GM04504 (cell line): ENCODE data around the gene PMS1.
A peak's percentile ranks its signal among the peaks of the same experiment; 100 is the strongest.
"Not testable (repeated sequence)": the region's sequence is repeated elsewhere in the genome, so short reads cannot be mapped to it uniquely, and the experiment has no call there.

Source experiments
- DNase-seq: peaks from one replicate; pipeline ENCODE4 v3.0.0-alpha.2; 2012; ENCODE audit warnings: low read depth

Gene PMS1

DNA sequence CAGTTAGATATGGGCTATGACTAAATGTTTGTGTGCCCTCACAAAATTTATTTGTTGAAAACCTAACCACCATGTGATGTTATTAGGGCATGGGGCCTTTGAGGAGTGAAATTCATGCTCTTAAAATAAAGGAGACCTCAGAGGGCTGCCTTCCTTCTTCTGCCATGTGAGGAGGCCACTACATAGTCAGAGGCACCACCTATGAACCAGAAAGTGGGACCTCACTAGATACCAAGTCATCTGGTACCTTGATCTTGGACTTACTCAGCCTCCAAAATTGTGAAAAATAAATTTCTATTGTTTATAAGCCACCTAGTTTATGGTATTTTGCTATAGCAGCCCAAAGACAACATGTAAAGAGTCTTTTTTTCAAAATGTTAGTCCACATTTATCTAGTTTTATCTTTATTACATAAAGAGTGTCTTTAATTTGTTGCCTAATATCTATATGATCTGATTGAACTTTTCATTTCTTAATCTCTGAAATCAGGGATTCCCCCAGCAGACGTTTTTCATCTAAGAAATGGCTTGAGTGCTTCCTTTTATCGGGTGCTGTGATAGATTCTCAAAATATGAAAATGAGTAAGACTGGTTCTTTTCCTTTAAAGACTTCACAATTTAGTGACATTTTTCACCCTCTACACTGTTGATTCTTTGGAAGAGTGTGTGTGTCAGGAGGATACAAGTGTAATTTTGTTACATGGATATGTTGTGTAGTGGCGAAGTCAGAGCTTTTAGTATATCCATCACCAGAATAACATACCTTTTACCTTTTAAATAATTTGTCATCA lies 34.2 kb downstream of the PMS1 start:
- DNase-seq: no peak

DNA sequence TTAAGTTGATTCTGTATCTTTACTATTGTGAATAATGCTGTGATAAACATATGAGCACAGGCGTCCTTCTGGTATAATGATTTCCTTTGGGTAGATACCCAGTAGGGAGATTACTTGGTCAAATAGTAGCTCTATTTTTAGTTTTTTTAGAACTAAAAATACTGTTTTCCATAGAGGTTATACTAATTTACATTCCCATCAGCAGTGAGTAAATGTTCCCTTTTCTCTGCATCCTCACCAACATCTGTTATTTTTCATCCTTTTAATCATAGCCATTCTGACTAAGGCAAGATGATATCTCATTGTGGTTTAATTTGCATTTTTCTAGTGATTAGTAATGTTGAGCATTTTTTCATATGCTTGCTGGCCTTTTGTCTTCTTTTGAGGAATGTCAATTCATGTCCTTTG lies 35.1 kb downstream of the PMS1 start:
- DNase-seq: no peak

DNA sequence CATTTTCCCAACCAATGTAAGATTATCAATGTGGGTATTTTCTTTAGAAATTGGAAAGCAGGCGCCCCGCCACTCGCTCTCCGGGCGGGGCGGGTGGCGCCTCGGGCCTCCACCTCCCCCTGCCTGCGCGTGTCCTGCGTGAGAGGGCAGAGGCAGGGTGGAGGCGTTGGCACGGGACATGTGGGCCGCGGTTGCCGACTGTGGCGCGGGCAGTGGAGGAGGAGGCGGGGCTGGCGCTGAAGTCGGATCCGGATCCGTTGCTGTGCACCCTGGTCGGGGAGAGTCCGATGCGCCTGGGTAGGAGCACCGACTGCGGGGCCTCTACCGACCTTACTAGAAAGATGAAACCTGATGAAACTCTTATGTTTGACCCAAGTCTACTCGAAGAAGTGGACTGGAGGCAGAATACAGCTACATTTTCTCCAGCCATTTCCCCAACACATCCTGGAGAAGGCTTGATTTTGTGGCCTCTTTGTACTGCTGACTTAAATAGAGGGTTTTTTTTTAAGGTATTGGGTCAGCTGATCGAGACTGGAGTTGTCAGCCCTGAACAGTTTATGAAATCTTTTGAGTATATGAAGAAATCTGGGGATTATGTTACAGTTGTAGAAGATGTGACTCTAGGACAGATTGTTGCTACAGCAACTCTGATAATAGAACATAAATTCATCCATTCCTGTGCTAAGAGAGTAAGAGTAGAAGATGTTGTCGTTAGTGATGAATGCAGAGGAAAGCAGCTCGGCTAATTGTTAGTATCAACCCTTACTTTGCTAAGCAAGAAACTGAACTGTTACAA lies 37.9 kb downstream of the PMS1 start:
- DNase-seq: no peak

DNA sequence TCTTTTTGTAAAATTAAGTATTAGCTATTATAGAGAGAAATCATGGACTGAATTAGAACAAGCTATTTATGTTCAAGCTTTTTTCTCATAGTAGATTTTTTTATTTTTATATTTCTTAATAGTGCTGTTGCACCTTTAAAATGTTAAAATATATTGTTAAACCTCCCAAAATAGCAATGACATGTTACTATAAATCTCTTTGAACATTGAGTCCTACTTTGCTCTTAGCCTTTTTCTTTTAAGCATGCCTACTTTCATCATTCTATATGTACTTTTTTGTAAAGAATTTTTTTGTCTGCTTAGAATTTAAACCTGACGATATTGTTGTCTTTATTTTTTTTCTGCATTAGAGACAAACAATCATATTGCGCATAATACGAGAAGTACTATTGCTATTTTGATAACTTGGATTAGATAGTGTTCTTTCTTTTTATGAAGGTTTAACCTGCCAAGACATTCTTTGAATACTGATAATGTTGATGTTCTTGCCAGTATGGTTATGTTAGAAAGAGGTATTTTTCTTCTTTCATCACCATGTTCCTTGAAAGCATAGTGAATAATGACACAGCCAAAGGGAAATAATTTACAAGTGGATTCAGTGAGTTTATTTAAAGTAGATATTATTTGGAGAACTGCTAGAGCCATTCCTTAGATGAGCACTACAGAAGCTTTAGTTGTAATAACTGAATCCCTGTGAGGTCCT lies 40.6 kb downstream of the PMS1 start:
- no peak for DNase-seq

DNA sequence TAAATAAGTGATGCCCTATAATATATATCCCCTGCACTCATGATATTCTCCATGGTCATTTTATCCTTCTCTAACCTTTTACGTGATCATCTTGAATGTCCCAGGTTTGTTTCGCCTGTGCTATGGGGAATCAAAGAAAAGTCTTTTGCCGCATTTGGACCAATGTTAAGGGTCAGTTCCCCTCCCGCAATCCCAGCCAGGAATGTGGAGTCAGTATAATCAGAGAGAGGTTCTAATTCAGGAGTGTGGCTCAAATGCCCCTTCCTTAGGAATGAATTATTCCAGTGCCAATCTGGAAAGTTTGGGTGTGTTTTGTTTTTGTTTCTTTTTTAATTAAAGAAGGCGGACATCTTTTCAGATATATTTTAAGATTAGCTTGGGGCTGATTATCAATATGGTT lies 41.8 kb downstream of the PMS1 start:
- no peak for DNase-seq

DNA sequence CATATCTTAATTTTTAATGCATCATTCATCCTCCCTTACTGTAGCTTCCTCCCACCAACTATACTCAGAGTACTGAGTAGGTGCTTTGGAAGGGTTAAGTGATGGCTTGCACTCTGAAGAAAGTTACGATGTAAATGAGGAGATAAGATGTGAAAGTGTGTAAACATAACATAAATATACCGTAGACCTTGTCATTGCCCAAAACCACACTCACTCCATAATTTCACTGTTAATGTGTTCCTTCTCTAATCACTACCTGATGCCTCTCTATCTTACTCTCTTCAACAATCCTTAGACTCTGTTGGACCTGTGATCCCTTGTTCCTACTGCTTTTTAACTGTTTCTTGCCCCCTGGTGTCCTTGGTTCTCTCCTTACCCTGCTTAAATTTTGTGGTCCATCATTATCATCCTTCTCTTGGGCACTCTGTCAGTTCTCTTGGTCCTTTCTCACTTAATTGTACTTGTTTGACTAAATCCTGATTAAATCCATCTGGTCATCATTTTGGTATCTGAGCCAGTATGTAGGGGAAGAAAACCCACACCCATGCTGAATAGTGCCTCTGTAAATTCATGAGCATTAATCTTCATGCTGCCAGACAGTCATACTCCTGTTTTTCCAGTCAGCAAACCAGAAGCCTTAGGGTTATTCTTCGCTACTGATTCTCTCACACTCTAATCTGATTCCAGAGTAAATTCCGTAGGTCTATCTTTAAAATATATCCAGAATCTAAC lies 45.0 kb downstream of the PMS1 start:
- DNase-seq: peak; percentile 45

DNA sequence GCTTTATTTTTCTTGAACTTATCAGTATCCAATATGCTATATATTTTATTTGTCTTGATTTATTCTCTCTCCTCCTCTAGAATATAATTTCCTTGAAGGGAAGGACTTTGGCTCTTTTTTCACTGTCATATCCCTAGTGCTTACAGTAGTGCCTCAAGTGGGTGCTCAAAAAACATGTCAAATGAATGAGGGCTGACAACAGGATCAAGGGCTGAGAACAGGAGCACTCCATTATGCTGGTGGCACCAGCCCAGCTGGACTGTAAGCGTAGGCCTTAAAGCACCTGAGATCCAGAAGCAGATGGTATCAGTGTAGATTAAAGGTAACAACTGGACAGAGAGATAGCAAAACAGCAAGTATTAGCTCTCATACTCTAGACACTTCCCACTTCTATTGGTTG lies 46.3 kb downstream of the PMS1 start:
- DNase-seq: no peak

DNA sequence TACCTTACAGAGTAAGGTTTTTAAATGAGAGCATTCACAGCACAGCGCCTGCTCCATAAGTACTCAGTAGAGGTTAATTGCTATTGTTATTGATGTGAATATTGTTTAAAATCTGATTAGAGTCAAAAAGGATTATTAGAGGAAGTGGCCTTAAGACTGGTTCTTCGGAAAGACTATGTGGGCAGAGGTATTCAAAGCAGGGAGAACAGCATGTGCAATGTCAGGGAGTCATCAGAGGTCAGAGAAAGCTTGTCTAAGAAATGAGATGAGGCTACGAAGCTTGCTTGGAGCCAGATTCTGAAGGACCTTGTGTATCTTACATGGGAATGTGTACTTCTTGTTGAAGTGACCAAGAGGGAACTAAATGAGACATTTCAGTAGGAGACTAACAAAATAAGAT lies 49.8 kb downstream of the PMS1 start:
- no peak for DNase-seq

DNA sequence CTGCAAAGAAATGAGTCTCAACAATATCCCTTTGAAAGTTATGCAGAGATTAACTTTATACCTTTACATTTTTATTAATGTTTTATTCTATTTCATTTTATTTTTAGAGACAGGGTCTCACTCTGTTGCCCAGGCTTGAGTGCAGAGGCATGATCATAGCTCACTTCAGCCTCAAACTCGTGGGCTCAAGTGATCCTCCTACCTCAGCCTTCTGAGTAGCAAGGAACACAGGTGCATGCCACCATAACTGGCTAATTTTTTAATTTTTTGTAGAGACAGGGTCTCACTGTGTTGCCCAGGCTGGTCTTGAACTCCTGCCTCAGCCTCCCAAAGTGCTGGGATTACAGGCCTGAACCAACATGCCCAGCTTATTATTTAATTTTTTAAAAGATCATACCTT lies 50.4 kb downstream of the PMS1 start:
- DNase-seq: not testable (repeated sequence)

DNA sequence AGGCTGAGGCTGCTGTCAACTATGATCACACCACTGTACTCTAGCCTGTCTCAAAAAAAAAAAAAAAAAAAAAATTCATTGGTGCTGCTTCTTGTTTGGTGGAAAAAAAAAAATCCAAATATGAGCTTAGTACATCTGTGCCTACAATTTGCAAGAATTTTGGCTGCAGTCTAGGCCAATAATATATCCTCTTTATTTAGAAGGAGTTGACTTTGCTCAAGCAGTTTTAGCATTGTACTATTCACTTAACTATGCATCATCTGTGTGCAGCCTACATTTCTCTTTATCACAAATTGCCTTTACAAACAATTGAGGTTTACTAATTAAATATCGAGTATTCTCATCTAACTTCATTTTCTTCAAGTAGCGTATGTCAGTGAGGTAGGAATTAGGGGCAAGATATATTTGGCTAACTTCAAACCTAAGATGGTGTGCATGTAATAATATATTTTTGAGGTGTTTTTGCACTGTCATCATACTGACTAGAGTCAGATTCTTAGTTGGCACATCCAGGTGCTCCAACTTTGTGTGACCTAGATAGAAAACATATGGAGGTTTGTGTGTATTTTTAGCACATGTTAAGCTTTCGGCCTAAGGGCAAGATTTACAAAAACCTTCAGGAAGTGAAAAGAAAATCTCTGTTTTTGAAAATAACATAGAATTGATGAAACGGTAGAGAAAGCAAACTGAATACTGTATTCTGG lies 51.8 kb downstream of the PMS1 start:
- no peak for DNase-seq

DNA sequence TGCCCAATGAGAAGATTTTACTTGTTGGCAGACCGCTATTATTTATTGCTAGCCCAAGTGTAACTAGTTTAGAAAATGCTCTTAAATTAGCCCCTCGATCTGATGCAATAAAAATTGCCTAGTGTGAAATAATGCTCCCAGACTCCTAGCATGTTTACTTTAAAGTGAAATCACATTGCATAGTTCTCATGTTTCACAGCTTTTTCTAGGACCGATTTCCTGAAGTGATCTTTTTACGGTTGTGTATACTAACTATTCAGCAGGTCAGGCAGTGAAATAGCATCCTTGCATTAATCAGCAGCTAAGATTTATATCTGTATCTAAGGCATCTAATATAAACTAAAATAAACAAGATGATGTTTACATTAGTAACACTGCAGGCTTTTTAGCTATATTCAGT lies 52.4 kb downstream of the PMS1 start:
- peak; percentile 79 for DNase-seq

DNA sequence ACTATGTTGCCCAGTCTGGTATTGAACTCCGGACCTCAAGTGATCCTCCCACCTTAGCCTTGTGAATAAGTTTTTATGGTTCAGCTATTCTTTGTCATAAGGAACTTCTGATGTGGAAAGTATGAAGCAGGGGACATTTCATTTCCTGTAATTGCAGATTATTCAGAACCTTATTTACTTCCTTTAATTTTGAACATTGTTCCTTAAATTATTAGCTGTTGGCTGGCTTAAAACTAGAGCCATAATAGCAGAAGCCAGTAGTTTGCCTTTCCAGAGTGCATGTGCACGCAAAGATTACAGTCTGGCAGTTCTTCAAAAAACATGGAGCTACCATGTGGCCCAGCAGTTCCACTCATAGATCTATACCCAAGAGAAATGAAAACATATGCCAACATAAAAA lies 53.1 kb downstream of the PMS1 start:
- DNase-seq: no peak

DNA sequence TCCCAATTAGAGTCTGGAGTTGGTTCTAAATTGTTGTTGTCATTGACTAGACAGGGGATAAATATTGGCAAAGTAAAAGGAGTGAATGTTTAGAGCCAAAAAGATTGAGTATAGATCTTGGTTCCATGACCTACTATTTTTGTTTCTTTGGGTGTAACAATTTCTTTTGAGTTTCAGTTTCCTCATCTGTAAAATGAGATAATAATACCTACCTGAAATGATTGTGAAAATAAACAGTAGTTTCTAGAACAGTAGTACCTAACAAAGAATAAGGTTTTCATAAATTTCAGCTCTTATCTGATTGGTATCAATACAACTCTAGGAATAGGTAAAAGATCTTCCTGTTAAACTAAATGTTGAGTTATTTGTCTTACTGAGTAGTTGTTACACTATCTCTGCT lies 56.8 kb downstream of the PMS1 start:
- DNase-seq: no peak

DNA sequence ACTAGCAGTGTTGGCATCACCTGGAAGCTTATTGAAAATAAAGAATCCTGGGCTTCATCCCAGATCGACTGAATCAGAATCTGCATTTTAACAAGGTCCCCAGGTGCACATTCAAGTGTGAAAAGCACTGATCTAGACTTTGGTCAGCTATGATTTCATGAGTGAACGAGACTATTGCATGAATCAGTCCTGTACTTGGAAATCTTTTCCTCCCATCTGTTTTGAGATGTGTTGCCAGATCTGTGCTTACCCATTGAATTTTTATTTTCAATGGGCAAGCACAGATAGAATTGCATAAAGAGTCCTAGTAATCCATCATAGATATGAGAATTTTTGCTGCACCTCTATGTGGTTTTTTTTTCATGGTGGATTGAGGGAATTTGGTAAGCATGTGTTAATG lies 64.0 kb downstream of the PMS1 start:
- peak; percentile 42 for DNase-seq

DNA sequence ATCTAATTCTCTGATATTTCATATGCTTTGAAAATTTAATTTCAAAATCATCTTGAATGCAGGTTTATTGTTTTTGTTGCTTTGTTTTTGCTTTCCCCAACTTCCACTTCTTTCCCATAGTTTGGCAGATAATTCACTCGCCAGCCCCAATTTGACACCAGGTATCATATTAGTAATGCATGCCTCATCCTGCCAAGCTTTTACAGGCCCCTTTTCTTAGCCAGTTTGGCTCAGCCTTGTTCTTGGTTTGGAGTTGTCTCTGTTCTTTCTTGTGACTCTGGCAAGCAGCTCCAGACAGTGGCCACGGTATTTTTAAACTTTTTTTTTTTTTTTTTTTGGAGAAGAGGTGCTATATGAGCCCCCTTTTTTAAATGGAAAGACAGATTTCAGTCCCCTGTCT lies 65.3 kb downstream of the PMS1 start:
- DNase-seq: no peak

DNA sequence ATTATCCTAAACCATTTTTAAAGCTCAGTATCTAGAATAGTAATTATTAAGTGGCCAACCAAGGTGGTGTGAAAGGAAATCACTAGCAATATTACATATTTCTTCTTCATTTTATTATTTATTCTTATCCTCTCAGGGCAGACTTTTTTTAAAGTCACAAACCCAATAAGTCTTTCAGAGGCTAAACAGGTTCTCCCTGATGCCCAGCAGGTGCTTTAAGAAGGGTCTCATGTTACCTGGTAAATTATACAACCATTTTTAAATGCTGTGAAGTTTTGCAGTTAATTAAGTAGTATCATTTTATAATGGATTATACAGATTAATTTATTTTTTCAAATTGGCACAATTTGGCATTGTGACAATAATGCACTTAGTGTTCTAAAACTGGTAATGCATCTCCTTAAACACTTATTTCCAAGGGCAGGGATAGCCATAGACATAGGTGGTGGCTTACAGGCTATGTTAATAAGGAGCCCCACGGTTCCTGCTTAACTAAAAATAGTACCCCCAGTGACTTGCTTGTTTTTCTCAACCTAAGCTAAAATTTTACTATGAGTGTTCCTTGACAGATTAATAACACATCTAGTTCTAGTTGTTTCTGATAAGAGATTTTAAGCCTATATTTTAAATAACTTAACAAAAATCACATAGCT lies 67.0 kb downstream of the PMS1 start:
- no peak for DNase-seq

DNA sequence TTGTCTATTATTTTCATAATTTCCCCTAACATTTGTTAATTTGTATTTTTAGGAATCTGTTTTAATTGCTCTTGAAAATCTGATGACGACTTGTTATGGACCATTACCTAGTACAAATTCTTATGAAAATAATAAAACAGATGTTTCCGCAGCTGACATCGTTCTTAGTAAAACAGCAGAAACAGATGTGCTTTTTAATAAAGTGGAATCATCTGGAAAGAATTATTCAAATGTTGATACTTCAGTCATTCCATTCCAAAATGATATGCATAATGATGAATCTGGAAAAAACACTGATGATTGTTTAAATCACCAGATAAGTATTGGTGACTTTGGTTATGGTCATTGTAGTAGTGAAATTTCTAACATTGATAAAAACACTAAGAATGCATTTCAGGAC lies 69.9 kb downstream of the PMS1 start:
- DNase-seq: no peak

DNA sequence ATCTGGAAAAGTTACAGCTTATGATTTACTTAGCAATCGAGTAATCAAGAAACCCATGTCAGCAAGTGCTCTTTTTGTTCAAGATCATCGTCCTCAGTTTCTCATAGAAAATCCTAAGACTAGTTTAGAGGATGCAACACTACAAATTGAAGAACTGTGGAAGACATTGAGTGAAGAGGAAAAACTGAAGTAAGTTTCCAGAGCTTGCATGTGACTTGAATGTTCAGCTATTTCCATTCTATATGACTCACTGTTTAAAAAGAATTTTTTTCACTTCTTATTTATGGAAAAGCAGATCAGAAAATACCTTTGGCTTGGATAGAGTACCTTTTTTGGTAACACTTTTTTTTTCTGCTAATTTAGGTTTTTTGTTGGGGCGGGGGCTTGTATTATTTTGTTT lies 70.7 kb downstream of the PMS1 start:
- no peak for DNase-seq

DNA sequence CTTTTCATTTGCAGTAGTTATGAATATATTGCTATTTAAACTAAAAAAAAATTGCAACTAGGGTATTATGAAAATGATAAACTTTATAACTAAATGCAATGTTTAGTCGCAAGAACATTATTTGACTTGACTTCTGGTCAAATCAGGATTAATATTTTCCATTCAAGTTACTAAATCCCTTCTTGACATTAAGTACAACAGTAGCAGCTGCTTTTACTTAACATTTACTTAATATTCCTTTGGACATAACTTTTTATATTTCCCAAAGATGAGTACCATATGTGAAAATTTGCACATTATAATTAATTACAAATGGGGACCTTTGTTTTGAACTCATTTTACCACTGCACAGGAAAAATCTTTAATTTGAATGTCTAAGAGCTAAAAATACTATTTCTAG lies 74.0 kb downstream of the PMS1 start:
- no peak for DNase-seq

DNA sequence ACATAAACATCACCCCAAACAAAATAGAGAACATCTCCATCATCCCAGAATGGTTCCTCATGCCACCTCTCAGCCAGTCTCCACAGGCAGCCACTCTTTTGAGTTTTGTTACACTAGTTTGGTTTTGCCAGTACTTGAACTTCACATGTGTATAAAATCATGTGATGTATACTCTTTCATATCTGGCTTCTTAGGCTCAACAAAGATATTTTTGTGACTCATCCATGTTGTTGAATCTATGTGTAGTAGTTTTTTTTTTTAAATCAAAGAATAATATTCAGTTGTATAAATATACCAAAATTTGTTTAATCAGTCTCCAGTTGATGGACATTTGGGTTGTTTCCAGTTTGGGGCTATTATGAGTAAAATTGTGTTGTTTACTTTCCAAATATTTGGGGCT lies 75.9 kb downstream of the PMS1 start:
- DNase-seq: no peak

DNA sequence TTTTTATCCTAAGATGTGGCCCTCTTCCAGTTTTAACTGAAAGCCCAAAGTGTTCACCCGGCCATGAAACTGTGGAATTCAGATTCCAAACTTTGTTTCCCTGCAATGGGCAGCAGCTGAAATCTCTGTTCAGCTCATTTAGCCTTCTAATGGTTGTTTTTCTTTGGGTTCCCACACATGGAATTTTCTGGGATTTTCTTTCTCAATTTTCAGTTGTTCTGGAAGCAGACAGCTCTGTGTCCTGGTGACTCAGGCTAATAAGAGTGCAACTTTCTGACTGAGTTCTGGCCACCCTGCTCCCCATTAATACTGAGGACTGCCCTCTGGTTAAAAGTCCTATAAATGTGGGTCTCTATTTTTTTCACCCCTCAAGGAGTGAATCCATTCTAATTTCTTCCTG lies 78.5 kb downstream of the PMS1 start:
- no peak for DNase-seq
